GM19452 (cell line): ENCODE data around the gene ADAM19.

Experiments used
- ATAC-seq: cut with Tn5 transposase; IDR thresholded peaks from one replicate; pipeline ENCODE4 v1.9.1; 2021; ENCODE audit not compliant: unreplicated experiment

Gene ADAM19

GRCh38 chr5:157597277-157597676, 21.7 kb upstream of the ADAM19 start:
- no peak for ATAC-seq

GRCh38 chr5:157596487-157596886, 20.9 kb upstream of the ADAM19 start:
- ATAC-seq = peak; percentile 78

- no peak for ATAC-seq
These were observed 19.3 kb upstream of the ADAM19 start for GRCh38 chr5:157594675-157595459.

GRCh38 chr5:157594257-157594656, 18.7 kb upstream of the ADAM19 start:
- no peak for ATAC-seq

- ATAC-seq = no peak
These were observed 17.6 kb upstream of the ADAM19 start for GRCh38 chr5:157593052-157593757.

GRCh38 chr5:157592594-157592993, 17.0 kb upstream of the ADAM19 start:
- no peak for ATAC-seq

- ATAC-seq = no peak
These were observed 14.9 kb upstream of the ADAM19 start for GRCh38 chr5:157590478-157590877.

GRCh38 chr5:157584628-157585027, 9.1 kb upstream of the ADAM19 start:
- ATAC-seq = no peak

- ATAC-seq = peak; percentile 63
These were observed 7.4 kb upstream of the ADAM19 start for GRCh38 chr5:157582731-157583620.

- no peak for ATAC-seq
These were observed 6.3 kb upstream of the ADAM19 start for GRCh38 chr5:157581901-157582300.

GRCh38 chr5:157578079-157578780, 2.7 kb upstream of the ADAM19 start:
- ATAC-seq = no peak

- no peak for ATAC-seq
These were observed 1.1 kb upstream of the ADAM19 start for GRCh38 chr5:157576678-157577077.

- ATAC-seq = no peak
These were observed 857 bp downstream of the ADAM19 start for GRCh38 chr5:157574456-157575380.

- peak; percentile 93 for ATAC-seq
These were observed 4.2 kb downstream of the ADAM19 start for GRCh38 chr5:157571357-157571827.

- peak; percentile 8 for ATAC-seq
These were observed 4.9 kb downstream of the ADAM19 start for GRCh38 chr5:157570531-157571200.

- no peak for ATAC-seq
These were observed 6.9 kb downstream of the ADAM19 start for GRCh38 chr5:157568720-157569119.

- no peak for ATAC-seq
These were observed 7.4 kb downstream of the ADAM19 start for GRCh38 chr5:157568222-157568621.

- ATAC-seq = no peak
These were observed 8.6 kb downstream of the ADAM19 start for GRCh38 chr5:157566902-157567489.
